GM13977 (cell line): ENCODE data around the gene PAX7.
A peak's percentile ranks its signal among the peaks of the same experiment; 100 is the strongest.

ENCODE experiments used
- DNase-seq: peaks from one replicate; pipeline ENCODE4 v3.0.0; 2012; ENCODE audit warnings: low spot score
- CTCF ChIP-seq: IDR thresholded peaks from 2 replicates; pipeline ENCODE4 v1.5.1; 2012; ENCODE audit warnings: mild to moderate bottlenecking, control low read depth; ENCODE audit not compliant: insufficient read depth; ENCODE audit errors: extremely low read depth, missing control alignments
- in situ Hi-C: fragments of 300-500 bp; cut with MboI; formaldehyde crosslinking; loops from one replicate; pipeline ENCODE4 v1.12.0; 2022; ENCODE audit warnings: low sequenced_read_pairs, low pct_unique_long_range_greater_than_20kb, mixed read lengths, inconsistent platforms; ENCODE audit not compliant: unreplicated experiment

PAX7 gene

GRCh38 chr1:18640228-18641004 lies 9.8 kb downstream of the PAX7 start:
- DNase-seq = peak; percentile 41
- no peak for TF ChIP-seq CTCF
- in situ Hi-C loops = no loop called here

GRCh38 chr1:18641005-18641941 lies 10.6 kb downstream of the PAX7 start:
- DNase-seq = peak; percentile 35
- in situ Hi-C loops = no loop called here
- TF ChIP-seq CTCF = no peak

GRCh38 chr1:18642278-18643095 lies 11.8 kb downstream of the PAX7 start:
- in situ Hi-C loops = no loop called here
- peak; percentile 48 for DNase-seq

GRCh38 chr1:18643154-18644012 lies 12.7 kb downstream of the PAX7 start:
- no peak for TF ChIP-seq CTCF
- in situ Hi-C loops = no loop called here
- DNase-seq = peak; percentile 59

More at GRCh38 chr1:18642278-18643095, 11.8 kb downstream of the PAX7 start:
- no peak for TF ChIP-seq CTCF

- in situ Hi-C loops = no loop called here
- TF ChIP-seq CTCF = no peak
- no peak for DNase-seq
These were observed 13.4 kb downstream of the PAX7 start for GRCh38 chr1:18644013-18644399.
